GM18517 (cell line): ENCODE data around the gene AFF1.
"Not testable (repeated sequence)": the region's sequence is repeated elsewhere in the genome, so short reads cannot be mapped to it uniquely, and the experiment has no call there.

Experiments used
- ATAC-seq: cut with Tn5 transposase; IDR thresholded peaks from one replicate; pipeline ENCODE4 v1.9.1; 2021; ENCODE audit warnings: mild to moderate bottlenecking, moderate library complexity; ENCODE audit not compliant: unreplicated experiment

The AFF1 gene

DNA sequence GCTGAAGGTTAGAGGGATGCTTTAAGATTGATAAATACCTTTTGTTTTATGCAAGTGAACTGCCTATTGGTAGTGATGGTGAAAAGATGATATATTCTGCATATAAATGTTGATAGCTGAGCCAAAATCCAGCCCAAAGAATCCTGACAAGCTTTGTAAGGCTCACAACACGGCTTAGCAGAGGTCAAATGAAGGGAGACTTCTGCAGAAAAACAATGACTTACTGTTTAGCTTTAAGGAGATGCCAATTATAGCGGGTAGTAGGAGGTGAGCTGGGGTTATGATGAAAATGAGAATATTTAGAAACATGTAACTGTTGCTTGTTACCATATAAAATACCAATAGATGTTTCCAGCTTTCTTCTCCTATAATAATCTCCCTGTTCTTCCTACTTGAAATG is 97.1 kb downstream of the AFF1 start:
- no peak for ATAC-seq

DNA sequence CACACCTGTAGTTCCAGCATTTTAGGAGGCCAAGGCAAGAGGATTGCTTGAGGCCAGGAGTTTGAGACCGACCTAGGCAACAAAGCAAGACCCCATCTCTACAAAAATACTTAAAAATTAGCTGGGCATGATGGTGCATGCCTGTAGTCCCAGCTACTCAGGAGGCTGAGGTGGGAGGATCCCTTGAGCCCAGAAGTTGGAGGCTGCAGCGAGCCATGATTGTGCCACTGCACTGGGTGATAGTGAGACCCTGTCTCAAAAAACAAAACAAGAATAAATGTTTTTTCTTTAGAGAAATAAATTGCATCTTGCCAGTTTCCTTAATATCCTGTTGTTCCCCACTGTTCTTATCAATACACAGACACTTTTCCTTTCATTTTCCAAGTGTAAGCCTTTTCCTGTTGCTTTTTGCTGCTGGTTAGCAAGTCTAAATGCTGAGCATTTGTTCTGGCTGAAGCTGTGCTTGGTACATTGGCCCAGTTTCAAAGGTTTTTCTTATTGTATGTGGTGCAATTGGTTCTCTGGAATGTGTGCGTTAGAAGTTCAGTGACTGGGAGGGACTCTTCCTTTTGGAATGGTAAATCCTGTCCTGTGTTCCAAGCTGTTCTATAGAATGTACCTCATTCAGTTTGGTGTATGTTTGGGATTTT is 98.2 kb downstream of the AFF1 start:
- no peak for ATAC-seq

DNA sequence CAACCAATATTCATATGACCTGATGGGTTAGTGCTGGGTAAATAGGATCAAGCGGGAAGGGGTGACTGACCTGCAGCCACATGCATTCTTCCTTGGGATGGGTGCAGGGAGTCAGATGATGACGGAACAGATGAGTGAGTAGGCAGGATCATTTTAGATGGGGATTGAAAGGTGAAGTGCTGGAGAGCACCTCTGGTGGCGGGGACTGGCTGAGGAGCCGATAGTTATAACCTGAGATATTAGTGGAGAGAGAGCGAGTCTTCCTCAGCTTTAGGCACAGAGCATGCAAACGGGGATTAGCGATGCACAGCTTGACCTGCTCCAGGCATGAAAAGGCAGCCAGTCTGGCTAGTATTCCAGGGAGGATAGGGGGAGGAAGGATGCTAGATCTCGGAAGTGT is 99.1 kb downstream of the AFF1 start:
- no peak for ATAC-seq

DNA sequence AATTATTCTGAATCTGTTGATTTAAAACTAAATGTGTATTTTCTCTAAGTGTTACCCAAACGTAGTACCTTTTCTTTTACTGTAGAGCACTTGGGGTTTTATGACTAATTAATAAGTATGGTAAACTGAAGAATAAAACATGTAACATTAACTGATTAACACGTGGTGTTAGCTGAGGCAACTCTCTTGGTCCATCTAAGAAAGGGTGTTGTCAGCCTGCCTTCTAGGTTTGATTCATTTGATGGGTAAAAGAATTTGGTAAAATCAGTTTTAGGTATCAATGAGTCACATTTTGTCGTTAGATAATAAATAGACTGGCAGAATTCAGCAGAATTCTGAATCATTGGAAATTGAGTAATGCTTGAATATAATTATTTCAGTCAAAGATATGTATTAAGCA is 99.7 kb downstream of the AFF1 start:
- ATAC-seq: no peak

DNA sequence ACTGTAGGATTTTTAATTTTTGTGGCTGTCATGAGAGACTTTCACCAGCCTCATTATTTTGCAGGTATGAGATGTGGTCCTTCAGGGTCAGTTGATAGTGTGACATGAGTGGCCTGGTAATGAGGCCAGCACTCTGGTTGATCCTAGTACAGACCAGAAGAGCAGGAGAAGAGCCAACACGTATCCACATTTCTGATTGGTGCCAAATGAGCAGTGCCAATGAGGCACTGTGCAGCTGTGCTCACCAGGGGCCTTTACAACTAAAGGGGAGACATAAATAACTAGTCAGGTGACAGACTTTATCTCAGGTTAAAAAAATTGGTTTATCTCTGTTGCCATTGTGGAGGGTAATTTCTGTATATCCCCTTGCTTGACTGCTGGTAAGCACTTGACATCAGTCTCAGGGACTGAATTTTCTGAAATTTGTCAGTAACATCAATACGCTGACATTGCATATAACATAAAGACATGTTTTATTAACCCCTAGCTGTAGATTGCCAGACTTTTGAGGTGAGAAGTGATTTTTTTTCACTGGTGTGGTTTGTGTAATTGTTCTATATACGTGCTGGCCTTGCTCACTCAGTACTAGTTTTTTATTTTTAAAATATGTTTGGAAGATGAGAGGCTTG is 101.2 kb downstream of the AFF1 start:
- no peak for ATAC-seq

DNA sequence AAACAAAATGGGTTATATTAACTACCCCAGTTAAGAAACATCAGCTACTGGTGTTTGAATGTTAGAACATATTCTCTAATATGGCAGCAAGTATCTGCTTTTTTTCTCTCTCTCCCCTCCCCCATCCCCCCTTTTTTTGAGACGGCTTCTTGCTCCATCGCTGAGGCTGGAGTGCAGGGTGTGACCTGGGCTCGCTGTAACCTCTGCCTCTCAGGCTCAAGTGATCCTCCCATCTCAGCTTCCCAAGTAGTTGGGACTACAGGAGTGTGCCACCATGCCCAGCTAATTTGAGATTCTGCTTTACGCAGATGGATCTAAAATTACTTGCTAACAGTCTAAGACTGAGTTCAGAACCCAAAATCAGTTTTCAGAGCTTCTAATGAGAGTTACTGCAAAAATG is 101.9 kb downstream of the AFF1 start:
- ATAC-seq: no peak

DNA sequence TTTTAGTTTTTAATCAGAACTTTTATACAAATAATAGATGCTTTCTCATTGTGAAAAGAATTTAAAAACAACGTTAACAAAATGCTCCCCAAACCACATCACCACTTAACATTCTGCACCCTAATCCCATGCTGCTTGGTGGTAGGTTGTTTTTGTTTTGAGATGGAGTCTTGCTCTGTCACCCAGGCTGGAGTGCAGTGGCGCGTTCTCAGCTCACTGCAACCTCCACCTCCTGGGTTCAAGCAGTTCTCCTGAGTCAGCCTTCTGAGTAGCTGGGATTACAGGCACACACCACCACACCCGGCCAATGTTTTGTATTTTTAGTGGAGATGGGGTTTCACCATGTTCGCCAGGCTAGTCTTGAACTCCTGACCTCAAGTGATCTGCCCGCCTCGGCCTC is 102.4 kb downstream of the AFF1 start:
- ATAC-seq: not testable (repeated sequence)

DNA sequence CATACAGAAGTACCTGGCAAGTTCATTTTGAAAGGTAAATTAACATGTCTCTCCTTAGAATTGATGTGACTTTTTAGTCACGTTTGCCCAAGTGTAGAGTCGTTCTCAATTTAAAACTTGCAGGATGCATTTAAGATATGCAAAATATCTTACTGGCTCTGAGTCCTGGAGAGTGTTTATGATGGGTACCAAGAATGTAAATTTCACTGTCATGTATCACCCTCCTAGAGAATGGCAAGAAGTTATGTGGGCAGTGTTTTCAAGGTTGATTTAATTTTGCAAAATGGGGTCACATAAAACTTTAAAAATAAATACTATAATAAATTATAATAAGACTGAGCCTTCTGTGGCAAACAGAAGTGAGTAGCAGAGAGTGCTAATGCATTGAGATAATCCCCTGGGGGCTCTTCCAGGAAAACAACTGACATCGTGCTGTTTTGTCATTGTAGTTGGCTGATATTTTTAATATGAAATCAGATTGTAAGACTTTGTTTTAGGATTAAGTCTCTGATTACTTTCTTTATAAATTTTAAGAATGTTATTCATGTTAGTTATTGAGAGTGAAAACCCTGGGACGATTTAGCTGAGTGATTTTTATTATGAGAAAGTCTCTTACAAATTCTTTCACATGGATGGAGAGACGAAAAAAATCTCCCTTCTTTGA is 103.0 kb downstream of the AFF1 start:
- no peak for ATAC-seq

DNA sequence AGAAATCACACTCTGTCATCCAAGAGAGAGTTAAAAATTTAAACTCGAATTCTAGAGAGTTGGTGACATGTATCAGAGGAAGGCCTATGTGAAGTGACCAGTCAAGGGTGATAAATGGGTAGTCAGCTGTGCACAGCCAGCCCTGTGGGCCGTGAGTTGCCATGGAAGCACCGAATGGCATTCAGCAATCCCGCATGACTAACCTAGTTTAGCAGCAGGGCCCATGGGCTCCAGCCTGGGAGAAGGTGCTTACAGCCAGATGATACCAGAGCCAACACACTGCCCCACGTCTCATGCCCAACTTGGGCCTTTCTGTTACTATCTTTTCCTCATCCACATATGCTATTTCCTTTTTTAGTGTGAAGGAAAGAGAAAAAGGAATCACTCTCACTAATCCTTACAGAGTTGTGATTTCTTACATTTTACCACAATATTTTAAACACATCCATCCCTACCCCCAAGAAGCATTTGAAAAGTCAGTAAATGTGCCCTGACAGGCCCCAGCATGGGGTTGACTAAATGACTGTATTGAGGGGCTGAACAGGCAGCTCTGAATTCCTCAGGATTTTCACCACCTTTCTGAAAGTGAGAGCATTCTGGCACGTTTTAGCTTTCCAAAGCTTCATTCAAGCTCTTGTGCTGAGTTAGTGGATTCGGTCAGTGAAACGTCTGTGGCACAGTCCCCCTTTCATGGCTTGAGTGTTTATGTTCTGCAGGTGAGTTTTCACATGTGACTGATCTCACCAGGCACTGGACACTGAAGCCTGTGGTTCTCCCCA is 104.2 kb downstream of the AFF1 start:
- ATAC-seq: no peak

DNA sequence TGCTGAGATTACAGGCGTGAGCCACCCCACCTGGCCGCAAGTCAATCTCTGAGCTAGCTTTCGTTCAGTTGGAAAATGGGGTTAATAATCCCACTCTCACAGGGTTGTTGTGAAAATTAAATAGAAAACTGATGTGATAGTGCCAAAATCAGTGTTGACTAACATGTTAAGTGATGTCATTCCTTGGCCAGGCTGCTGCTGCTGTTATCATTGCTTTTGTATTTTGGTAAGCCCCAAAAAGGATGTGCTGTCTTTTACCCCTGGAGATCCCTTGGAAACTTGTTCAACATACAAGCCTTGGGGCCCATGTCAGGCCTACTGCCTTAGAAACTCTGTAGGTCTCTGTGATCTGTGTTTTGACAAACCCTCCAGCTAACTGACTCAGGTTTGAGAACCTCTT is 106.3 kb downstream of the AFF1 start:
- no peak for ATAC-seq

DNA sequence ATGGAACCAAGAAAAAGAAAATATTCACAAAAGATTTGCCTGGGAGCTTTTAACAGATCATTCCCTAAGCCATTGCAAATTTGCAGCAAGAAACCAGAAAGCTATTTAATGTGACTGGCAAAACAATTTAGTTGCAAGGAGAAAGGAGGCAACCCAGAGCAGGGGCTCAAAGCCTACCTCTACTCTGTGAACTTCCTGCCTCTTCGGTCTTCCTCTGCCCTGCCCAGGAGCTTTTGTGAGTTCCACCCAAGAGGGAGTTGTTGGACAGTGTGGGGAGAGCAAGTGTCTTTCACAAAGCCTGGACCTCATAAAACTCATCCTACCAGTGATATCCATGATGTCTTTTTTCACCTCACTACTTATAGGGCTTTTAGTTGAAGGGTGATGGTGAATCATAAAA is 107.4 kb downstream of the AFF1 start:
- no peak for ATAC-seq

DNA sequence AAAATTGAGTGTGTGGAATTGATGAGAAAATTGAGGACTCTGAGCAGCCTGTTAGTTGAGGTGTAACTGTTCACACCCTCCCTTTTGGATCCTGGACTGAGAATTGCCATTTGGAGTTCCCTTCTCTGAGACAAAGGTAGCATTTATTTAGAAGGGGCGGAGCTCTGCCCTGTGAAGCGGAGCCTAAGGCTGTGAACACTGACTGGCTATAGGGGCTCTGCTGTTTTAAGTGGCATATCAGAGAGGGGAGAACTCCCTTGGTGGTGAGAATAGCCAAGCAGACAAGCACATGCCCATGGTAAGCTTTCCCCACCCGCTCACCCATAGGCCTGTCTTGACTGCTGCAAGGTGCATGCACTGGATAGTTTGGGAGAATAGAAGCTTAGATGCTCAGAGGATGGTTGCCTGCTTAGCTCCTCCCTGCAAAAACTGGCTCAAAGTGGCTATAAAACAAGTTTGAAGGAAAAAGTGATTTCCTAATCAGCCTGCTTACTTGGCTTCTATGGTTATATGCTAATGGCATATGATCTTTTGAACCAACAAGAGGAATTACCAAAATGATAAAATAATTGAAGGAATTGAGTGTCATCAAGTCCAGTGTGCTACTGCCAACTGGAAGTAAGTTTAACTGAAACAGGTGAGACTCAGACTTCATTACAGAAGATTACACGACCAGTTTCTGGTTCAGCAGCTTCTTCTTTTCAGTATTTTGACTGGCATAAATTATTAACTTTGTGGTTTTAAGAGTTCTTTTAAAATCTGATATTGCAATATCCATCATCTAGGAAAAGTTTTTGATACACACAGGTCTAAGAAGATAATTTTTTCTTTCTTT is 108.4 kb downstream of the AFF1 start:
- ATAC-seq: no peak

DNA sequence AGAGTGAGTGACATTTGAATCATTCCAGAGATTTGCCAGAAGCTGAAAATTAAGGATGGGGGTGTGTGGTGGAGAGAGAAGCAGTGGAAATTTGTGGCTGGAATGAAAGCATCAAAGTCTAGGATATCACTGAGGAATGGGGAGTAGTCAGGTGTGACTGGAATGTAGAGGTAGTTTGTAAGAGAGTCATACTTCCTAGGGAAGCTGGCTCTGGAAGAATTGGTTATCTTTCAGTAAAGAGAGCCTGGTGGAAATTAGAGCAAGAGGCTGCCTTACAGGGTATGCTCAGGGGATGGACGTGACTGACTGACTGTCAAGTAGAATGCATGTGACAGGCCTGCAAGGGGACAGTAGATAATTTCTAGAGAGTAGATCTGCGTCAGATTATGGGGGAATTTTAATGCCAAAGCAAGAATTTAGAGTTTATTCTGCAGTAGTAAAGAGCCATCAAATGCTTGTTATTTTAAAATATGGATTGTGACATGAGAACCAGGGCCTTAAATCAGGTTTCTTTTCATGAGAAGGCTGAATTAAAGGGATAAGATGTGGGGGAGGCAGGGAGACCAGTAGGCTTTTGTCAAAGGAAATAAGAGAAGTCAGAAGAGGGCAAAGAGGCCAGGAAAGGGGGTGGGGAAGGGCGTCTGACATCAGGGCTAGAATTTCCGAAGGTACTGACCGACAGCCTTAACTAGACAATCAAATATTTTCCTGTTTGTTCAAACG is 109.9 kb downstream of the AFF1 start:
- ATAC-seq: no peak

DNA sequence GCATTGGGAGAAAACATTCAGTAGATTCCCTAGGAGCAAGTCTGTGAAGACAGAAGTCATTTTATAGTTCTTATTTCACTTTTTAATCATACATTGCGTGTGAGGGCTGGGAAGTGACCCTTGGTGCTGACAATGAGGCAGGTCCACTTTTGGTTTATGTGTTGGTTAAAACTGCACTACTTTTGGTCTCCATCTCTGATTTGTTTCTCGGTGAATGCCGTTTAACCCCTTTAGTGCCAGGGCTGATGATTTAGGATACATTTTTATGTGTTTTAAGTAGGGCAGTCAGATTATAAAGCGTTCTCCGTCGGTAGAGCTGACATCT is 110.4 kb downstream of the AFF1 start:
- ATAC-seq: no peak

DNA sequence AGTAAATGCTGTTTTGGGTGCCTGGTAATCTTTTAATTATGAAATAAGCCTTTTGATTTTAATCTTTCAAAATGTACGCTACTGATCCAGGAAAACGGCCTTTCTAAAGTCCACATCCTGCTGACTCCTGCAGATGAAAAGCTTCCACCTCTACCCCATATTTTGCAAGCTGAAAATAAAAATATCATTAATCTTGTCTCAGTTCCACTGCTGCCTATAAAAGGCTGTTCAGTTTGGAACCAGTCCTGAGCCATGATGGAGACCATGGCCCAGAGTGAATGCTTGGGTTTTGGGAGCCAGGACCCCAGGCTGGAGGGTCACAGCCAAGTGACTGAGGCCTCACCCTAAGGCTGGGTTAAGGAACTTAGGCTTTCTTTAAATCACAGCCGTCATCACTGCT is 110.8 kb downstream of the AFF1 start:
- ATAC-seq: no peak

DNA sequence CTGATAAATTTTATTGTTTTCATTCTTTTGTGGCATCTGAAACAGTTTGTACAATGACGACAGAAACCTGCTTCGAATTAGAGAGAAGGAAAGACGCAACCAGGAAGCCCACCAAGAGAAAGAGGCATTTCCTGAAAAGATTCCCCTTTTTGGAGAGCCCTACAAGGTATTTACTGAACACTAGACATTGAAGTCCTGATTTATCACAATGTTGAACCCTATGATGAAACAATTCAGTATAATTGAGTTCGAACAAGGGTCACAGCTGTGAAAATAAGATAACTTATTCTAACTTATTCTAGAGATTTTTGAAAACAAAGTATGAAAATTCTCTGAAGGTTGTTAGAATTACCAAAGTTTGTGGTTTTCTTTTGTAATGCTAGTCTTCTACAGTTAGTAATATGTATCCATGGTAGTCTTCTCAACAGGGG is 111.3 kb downstream of the AFF1 start:
- ATAC-seq: no peak

DNA sequence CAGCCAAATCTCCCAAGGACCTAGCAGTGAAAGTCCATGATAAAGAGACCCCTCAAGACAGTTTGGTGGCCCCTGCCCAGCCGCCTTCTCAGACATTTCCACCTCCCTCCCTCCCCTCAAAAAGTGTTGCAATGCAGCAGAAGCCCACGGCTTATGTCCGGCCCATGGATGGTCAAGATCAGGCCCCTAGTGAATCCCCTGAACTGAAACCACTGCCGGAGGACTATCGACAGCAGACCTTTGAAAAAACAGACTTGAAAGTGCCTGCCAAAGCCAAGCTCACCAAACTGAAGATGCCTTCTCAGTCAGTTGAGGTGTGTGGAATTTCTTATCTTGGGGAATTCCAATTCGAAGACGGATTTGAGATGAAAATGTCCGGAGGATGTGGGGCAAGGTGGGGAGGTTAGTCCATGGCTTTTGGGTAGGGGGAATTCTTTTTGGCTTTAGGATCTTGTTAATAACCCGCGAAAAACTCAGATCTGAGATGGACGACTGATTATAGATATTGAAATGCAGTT is 112.5 kb downstream of the AFF1 start:
- ATAC-seq: no peak

DNA sequence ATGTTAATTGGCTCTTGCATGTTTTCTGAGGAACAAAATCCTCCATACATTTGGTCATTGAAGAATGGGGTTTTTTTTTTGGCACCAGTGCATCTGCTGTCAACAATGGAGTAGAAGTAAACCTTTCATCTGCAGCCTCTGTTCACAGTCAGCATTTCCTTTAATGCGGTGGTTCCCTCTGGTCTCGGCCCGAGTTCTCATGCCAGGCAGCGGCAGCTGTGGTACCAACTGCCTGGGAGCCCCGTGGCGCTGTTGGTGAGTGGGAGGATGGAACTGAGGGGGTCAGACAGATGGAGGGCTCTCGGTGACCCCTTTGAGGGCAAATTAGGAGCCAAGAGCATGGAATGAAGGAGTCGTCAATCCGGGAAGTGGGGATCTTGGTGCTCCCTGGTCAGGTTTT is 114.7 kb downstream of the AFF1 start:
- ATAC-seq: no peak

DNA sequence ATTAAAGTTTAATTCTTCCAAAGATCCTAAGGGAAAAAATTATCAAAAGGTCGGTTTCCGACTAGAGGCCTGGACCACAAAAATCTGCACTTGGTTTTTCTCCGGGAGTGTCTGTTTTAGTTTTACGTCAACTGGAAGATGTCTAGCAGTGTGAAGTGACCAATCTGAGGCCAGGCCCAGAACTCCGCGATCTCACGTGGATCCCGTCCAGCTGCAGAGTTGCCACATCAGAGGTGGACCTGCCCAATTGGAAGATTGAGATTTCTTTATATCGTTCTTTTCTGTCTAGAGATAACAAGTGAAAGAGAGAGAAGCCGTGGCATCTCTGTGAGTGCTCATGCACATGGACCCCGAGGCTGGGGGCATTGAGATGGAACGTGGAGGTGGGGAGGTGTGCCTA is 115.8 kb downstream of the AFF1 start:
- ATAC-seq: no peak

DNA sequence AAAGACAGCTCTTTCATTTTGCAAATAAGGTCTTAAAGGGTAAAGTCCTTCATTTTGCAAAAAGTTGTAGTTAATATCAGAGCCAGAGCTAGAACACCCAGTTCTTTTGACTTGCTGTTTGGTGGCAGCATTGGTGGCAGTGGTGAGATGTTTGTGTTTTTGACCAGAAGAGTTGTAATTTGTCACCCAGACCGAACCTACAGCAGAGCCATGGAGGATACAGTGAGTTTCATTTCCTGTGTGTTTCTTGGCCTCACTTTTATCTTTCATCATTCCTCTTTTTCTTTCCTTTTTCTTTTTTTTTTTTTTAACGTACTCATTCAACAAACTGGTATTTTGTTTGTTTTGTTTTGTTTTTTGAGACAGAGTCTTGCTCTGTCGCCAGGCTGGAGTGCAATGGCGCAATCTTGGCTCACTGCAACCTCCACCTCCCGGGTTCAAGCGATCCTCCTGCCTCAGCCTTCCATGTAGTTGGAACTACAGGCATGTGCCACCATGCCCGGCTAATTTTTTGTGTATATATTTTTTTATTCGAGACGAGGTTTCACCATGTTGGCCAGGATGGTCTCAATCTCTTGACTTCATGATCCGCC is 116.4 kb downstream of the AFF1 start:
- no peak for ATAC-seq
